Lung (tissue), 11 donors: ENCODE measurements around the gene NBPF14. TPM values are rescaled to one million over a fixed set of nuclear protein-coding genes. Genes with fewer than 3 reads are reported as not detected.
"Not testable (repeated sequence)": the region's sequence is repeated elsewhere in the genome, so short reads cannot be mapped to it uniquely, and the experiment has no call there.

Experiments
- ATAC-seq: fragments of 200-7000 bp; cut with Tn5 transposase; one replicate; pipeline ENCODE4 v1.9.1; 2020; ENCODE audit warnings: moderate number of reproducible peaks; ENCODE audit not compliant: insufficient read depth, low FRiP score
- DNase-seq, 3 donors: peaks; one replicate each; pipeline ENCODE4 v3.0.0-alpha.2; 2013 to 2017
- H3K27ac ChIP-seq, 2 donors: one replicate each; pipeline ENCODE4 v1.5.1; 2013; ENCODE audit warnings: mild to moderate bottlenecking in 2 of 2, moderate library complexity in 2 of 2, control low read depth in 1 of 2, inconsistent platforms in 1 of 2, low read depth in 1 of 2, low read length in 1 of 2
- H3K27me3 ChIP-seq, 3 donors: one replicate each; pipeline ENCODE4 v1.5.1; 2013; ENCODE audit warnings: low read length in 2 of 3; ENCODE audit not compliant: control insufficient read depth in 3 of 3, insufficient read depth in 3 of 3
- H3K36me3 ChIP-seq, 4 donors: one replicate each; pipeline ENCODE4 v1.5.1; 2013; ENCODE audit warnings: low read length in 4 of 4, mild to moderate bottlenecking in 1 of 4, moderate library complexity in 1 of 4; ENCODE audit not compliant: control insufficient read depth in 4 of 4, insufficient read depth in 4 of 4
- H3K4me1 ChIP-seq, 5 donors: one replicate each; pipeline ENCODE4 v1.5.1; 2013; ENCODE audit warnings: low read length in 5 of 5, mild to moderate bottlenecking in 2 of 5, moderate library complexity in 1 of 5; ENCODE audit not compliant: control insufficient read depth in 5 of 5, insufficient read depth in 5 of 5
- H3K4me3 ChIP-seq: one replicate; pipeline ENCODE4 v1.5.1; 2013; ENCODE audit warnings: mild to moderate bottlenecking, control low read depth, moderate library complexity
- H3K9ac ChIP-seq, 2 donors: one replicate each; pipeline ENCODE4 v1.5.1; 2013; ENCODE audit warnings: low read length in 2 of 2, control low read depth in 1 of 2; ENCODE audit not compliant: insufficient read depth in 1 of 2
- H3K9me3 ChIP-seq, 4 donors: one replicate each; pipeline ENCODE4 v1.5.1; 2013; ENCODE audit warnings: low read length in 3 of 4, mild to moderate bottlenecking in 1 of 4, moderate library complexity in 1 of 4; ENCODE audit not compliant: control insufficient read depth in 4 of 4, insufficient read depth in 3 of 4
- WGBS, 2 donors: extraction: QIAGEN DNeasy Blood & Tissue Kit; methylation state at CpG; one replicate each; pipeline ENCODE4 v1.1.7; 2013; 5-methylcytosine and 5-hydroxymethylcytosine counted together
- polyA plus RNA-seq, 2 donors: library from polyadenylated mRNA; stranded (reverse); fragments of 200-250 nt; gene quantifications; one replicate each; pipeline ENCODE4 v1.2.1, GENCODE V29; 2013
- small RNA-seq: library from RNA; depleted of rRNA; stranded (forward); fragments of <200 nt; gene quantifications from one replicate; pipeline ENCODE3, GENCODE V24; 2014; ENCODE audit warnings: low replicate concordance
- total RNA-seq, 2 donors: library from RNA; depleted of rRNA in 1 of 2; stranded (reverse); fragments of >200 nt in 1 of 2; gene quantifications; one replicate each; pipeline ENCODE4 v1.2.1, GENCODE V29; 2014 to 2021
- donor health status: Bipolar disorder and iron deficiency.
- donor health status: healthy.
- donor health status: DM: yes; HTN: yes; CAD: no.

Gene NBPF14
- total and polyA plus RNA-seq, 4 donors = 16.4 to 55.6 (median 22.5) TPM

DNA sequence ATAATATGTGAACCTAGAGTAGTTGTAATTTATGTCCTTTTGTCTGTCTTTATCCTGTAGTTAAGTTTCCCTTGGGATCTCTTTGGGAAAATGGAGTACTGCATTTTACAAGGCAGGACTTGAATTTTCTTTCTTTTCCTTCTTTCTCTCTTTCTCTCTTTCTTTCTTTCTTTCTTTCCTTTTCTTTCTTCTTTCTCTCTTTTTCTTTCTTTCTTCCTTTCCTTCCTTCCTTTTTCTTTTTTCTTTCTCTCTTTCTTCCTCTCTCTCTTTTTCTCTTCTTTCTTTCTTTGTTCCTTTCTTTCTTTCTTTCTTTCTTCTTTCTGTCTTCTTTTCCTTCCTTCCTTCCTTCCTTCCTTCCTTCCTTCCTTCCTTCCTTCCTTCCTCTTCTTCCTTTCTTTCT, 101.9 kb downstream of the NBPF14 start:
- not testable (repeated sequence) for DNase-seq, H3K4me1 ChIP-seq, H3K4me3 ChIP-seq, H3K9ac ChIP-seq, H3K9me3 ChIP-seq, H3K36me3 ChIP-seq, H3K27ac ChIP-seq, ATAC-seq, H3K27me3 ChIP-seq

DNA sequence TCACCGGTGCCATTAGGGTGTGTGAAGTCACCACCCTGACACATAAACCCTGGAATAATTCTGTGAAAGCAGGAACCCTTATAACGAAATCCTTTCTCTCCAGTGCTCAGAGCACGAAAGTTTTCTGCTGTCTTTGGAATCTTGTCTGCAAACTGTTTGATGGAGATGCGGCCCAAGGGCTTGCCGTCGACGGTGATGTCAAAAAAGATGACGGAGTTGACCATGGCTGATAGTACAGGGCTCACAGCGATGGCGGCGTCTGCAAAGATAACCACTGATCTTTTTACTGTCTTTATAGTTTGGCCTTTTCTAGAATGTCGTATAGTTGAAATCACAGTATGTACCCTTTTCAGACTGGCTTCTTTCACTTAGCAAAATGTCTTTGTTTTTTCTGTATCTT, 112.8 kb downstream of the NBPF14 start, which contains the start of gene PPIAL4G:
Gene PPIAL4G, minus strand, starts transcription at position 274 of the 400 bp plus-strand sequence. Its CDS starts 50 bp downstream, at position 224.
- not testable (repeated sequence) for H3K27me3 ChIP-seq
- WGBS, 2 donors = 95 to 97% methylated on average over 12 of the region's 12 CpGs

More for the DNA sequence above, 112.8 kb downstream of the NBPF14 start, which contains the start of gene PPIAL4G:
- not testable (repeated sequence) for DNase-seq, H3K9me3 ChIP-seq, H3K4me1 ChIP-seq, H3K27ac ChIP-seq, H3K9ac ChIP-seq, ATAC-seq, H3K36me3 ChIP-seq, H3K4me3 ChIP-seq

Small RNA genes within 50 kb of the gene (small RNA-seq; reads per million reads assigned to genes)
- gene RF00003 = 1.0 reads per million, percentile 82 among the genes with 10 or more reads in this experiment

Other genes starting within 250 kb of the NBPF14 start
- gene PPIAL4G, start 112.7 kb downstream of the NBPF14 start, total RNA-seq = under 1 TPM; 0.12 to 0.20 TPM
- under 1 TPM in 1 of 2 donors, not detected in 1; 0.02 TPM for gene PPIAL4G, start 112.7 kb downstream of the NBPF14 start, polyA plus RNA-seq
- gene NUDT4B, start 152.8 kb upstream of the NBPF14 start, total RNA-seq = 10 to 100 TPM in 1 of 2 donors, 1 to 10 TPM in 1; 1.3 to 11.7 TPM
- gene NUDT4B, start 152.8 kb upstream of the NBPF14 start, polyA plus RNA-seq = 1 to 10 TPM in 1 of 2 donors, under 1 TPM in 1; 0.26 to 5.7 TPM
- 100 to 1,000 TPM in 1 of 2 donors, 10 to 100 TPM in 1; 79.4 to 146 TPM for gene PDE4DIP, start 248.4 kb upstream of the NBPF14 start, total RNA-seq
- gene PDE4DIP, start 248.4 kb upstream of the NBPF14 start, polyA plus RNA-seq = 10 to 100 TPM; 32.5 to 50.6 TPM